SU-DHL-6 (cell line): Measurements from ENCODE around the gene COL25A1.

Experiments
- CTCF ChIP-seq: fragments of 200-600 bp; sonication (generic); IDR thresholded peaks from one replicate; pipeline ENCODE4 v1.5.1; 2017; ENCODE audit warnings: antibody characterized with exemption, mild to moderate bottlenecking, low read length, moderate library complexity; ENCODE audit not compliant: insufficient read depth, poor library complexity, severe bottlenecking
- EZH2phosphoT487 ChIP-seq: fragments of 200-600 bp; sonication (generic), shearing (Covaris generic); conservative IDR thresholded peaks from 2 replicates; pipeline ENCODE4 v1.6.1; 2018; ENCODE audit warnings: mild to moderate bottlenecking, antibody characterized with exemption, low read length, moderate library complexity, mixed read lengths

GRCh38 chr4:109149836-109150235 is 152.6 kb downstream of the COL25A1 start:
- TF ChIP-seq CTCF (no peak), EZH2phosphoT487 (no peak)
